Cardiac septum (tissue), 1 donor: ENCODE data around the gene C10orf90. TPM values are rescaled to one million over a fixed set of nuclear protein-coding genes. Genes with fewer than 3 reads are reported as not detected.
"Not testable (repeated sequence)": the region's sequence is repeated elsewhere in the genome, so short reads cannot be mapped to it uniquely, and the experiment has no call there.

Experiments used
- DNase-seq: peaks from one replicate; pipeline ENCODE4 v3.0.0-alpha.2; 2020; ENCODE audit warnings: low spot score
- intact Hi-C: fragments of 100-400 bp; cut with DNase I; formaldehyde crosslinking; loops from one replicate; pipeline ENCODE4 v1.14.0; 2022
- total RNA-seq: library from RNA; stranded (reverse); fragmentation: NEBNext Ultra II Directional; extraction: Animal tissue kit (Norgen Biotek cat#: 25700); gene quantifications from one replicate; pipeline ENCODE4 v1.2.1, GENCODE V29; 2021
- donor health status: DM: no; HTN: no; CAD: no.

C10orf90 gene
- total RNA-seq, 1 donor from 2014 or later, result not detected

DNA sequence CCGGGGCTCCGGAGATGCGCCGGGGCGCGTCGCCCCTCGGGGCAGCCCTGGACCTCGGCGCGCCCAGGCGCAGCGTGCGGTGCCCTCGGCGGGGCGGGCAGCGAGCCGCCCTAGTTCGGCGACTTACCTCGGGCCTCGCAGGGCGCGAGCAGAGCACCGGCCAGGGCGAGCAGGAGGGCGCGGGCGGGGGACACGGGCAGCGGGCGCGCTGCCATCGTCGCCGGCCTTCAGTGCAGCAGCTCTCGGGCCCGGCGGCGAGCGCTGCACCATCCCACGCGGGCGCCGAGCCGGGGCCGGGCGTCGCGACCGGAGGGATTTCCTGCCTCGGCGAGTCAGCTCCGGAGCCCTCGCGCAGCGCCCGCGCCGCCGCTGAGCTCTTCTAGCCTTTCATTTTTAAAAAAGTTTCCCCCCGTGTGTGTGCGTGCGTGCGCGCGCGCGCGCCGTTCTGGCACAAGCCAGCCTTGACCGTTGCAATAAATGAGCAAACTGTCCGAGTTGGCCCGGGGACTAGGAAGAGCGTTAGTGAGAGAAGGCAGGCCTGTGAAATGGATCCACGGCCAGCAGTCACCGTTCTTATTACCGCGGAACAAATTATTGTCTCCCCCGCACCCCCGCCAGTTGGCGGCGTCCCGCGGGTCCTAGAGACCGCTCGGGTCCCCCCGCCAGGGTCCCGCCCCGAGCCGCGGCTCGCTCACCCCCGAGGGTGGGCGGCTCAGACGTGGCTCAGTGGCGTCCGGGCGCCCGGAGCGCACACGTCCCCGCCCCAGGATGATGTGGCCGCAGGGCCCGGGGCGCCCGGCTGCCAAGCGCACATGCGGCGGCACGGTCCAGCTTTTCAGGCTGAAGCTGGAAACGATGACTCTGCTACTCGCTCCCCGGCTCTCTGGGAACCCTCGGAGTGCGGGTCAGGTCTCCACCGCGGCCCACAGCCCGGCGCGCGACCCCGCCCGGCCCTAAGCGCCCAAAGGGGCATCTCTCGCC lies 282.3 kb downstream of the C10orf90 start, which contains the start of gene ADAM12:
TSS of gene ADAM12 (minus strand) at position 547 of the 981 bp plus-strand sequence. CDS start at position 215, 332 bp downstream.
- intact Hi-C loops, result loop anchor here (1.0 to 5.0 kb wide), 2 partner anchors 114 to 405 kb away; no protein-coding TSS in a partner anchor
- DNase-seq, result no peak

DNA sequence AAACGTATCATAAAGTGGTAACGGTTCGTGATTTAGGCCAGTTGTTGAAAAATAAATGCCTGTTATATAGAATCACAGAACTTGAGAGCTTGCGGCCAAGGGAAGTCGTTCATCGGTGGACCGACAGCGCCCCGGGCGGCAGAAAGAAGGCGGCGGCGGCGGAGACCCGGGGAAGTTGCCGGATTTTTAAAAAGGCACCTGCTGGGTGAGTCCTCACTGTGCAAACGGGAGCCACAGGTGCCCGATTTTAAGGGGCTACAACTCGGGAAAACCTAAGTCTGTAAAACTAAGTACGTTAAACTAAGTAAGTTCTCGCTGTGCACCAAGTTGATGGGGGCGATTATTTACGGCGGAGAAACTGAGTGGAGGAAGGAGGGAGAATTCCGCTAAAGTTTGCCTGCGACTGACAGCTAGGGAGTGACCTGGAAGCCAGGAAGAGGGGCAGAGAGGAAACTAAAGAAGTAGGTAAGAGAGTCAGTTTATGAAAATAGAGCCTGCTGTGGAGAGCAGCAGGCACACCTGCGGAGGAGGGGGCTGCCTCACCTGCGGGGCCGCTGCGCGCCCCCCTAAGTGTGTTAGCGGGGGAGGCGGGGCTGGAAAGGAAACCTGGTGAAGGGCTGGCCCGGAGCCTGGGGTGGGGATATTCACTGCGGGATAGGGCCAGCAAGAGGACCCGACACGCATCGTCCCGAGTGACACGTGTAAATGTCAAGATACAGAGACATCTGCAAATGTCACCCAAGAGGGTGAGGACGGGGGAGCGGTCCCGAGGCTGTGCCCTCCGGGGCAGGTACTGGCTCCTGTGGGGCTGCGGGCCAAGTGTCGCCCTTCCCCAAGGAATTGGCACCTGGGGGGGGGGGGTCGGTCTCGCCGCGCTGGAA lies 283.2 kb downstream of the C10orf90 start:
- intact Hi-C loops, result loop anchor here (1.0 to 5.0 kb wide), 2 partner anchors 115 to 404 kb away; no protein-coding TSS in a partner anchor
- no peak for DNase-seq

DNA sequence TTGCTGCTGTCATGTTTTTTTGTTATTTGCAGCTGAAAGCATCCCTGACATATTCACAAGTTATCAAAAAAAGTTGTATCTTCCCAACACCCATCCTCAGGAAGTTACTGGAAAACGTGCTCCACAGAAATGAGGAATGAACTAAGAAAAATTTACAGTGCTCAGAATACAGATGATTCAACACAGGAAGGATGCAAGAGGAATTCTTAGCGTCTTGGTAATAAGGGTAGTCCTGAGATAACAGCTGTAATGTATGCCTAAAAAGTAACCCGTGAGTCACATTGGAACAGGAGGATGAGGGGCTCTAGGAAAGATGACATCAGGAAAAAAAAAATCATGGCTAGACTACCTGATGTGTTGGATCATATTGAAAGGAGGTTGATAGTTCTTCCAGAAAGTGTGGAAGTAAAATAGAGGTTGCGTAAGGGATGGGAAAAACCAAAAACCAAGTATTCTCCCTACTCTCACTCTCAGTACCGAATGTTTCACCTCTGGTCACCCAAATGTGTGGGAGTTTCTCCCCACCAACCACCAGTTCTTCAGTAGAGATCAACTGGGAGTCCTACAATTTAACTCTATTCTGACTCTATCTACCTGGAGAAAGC lies 286.1 kb downstream of the C10orf90 start:
- intact Hi-C loops, result no loop called here

DNA sequence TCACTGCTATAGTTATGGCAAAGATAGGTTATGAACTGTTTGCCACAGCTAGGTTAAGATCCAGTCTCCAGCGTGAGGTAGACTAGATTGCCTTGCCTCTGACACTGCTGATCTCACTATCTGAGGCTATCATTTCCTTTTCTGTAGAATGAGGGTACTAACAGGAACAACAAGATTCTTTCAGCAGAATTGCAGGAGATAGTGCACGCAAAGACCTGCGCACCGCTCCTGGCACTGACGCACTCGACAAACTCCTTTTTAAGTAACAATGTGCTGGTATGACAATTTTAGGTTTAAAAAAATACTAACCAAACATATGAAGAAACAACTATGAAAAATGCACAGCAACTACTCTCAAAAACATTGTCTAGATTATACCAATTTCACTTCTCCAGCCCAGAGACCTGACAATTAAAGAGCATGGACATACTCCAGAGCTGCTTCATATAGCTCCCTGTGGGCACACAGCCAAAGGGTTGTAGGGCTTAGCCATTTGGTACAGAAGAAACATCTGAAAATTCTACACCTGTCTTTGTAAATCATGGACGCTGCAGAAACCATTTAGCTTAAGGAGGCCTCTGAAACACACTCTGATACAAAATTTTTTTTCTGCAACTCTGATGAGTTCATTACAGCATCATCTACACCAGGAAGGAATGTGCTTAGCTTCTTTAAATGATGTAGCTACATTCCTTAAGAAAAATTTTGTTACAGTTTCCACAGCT lies 290.0 kb downstream of the C10orf90 start:
- intact Hi-C loops, result no loop called here
- no peak for DNase-seq

More for the DNA sequence above, 286.1 kb downstream of the C10orf90 start:
- DNase-seq, result no peak

DNA sequence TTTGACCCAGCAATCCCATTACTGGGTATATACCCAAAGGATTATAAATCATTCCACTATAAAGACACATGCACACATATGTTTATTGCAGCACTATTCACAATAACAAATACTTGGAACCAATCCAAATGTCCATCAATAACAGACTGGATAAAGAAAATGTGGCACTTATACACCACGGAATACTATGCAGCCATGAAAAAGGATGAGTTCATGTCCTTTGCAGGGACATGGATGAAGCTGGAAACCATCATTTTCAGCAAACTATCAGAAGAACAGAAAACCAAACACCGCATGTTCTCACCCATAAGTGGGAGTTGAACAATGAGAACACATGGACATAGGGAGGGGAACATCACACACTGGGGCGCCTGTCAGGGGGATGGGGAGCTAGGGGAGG lies 291.3 kb downstream of the C10orf90 start:
- intact Hi-C loops, DNase-seq: not testable (repeated sequence)

DNA sequence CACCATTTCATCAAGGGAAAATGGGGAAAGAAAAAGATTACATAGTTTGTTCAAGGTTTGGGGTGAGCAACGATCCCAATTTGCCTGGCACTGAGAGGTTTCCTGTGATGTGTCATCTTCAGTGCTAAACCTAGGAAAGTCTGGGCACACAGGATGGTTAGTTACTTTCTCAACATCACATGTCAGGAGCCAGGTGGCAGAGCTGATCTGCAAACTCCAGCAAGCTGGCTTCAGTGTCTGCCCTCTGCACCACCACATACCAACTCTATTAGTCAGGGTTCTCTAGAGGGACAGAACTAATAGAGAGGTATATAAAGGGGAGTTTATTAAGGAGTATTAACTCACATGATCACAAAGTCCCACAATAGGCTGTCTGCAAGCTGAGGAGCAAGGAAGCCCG lies 293.5 kb downstream of the C10orf90 start:
- DNase-seq, result no peak
- intact Hi-C loops, result no loop called here

DNA sequence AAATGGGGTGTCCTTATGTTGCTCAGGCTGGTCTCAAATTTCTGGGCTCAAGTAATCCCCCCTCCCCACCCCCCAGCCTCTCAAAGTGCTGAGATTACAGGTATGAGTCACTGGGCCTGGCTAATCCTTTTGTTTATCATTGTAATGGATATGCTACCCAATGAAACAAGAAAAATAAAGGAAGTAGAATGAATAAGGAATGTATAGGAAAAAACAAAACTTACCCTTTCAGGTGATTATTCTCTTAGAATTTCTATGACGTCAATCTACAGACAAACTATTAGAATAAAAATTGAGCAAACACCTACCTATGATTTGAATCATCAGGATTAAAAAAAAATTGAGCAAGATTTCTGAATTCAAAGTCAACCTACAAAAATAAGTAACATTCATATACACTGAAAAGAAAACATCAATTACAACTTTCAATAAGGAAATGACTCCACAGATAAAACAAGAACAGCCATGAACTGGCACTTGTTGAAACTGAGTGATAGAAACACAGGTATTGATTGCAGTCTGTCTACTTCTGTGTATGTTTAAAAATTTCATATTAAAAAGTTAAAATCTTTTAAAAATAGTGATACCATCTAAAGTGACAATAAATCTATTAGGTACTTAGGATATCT lies 294.5 kb downstream of the C10orf90 start:
- intact Hi-C loops, result no loop called here
- DNase-seq, result no peak

DNA sequence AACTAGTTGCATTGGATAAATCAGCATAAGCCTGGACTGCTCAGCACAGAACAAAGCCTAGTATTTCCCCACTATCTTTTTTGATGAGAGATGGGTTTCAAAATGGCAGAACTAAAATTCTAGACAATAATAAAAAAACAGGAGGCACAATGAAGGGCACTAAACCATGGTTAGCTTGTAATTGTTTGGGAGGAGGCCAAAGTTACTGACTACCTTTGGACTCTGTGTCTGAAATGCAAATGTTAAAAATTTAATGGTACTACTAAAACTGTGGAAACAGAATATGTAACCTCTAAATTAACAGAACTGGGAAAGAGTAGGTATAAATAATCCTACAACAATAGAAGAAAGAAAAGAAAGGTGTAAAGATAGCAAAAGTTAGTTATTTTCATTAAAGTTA lies 295.2 kb downstream of the C10orf90 start:
- intact Hi-C loops, result no loop called here
- DNase-seq, result no peak

Other genes with a start within 250 kb of the C10orf90 start
- gene DOCK1, start 234.7 kb upstream of the C10orf90 start, total RNA-seq, result 31.2 TPM